ENCODE data around the gene DBF4B.
"Not testable (repeated sequence)": the region's sequence is repeated elsewhere in the genome, so short reads cannot be mapped to it uniquely, and the experiment has no call there.

The DBF4B gene

DNA sequence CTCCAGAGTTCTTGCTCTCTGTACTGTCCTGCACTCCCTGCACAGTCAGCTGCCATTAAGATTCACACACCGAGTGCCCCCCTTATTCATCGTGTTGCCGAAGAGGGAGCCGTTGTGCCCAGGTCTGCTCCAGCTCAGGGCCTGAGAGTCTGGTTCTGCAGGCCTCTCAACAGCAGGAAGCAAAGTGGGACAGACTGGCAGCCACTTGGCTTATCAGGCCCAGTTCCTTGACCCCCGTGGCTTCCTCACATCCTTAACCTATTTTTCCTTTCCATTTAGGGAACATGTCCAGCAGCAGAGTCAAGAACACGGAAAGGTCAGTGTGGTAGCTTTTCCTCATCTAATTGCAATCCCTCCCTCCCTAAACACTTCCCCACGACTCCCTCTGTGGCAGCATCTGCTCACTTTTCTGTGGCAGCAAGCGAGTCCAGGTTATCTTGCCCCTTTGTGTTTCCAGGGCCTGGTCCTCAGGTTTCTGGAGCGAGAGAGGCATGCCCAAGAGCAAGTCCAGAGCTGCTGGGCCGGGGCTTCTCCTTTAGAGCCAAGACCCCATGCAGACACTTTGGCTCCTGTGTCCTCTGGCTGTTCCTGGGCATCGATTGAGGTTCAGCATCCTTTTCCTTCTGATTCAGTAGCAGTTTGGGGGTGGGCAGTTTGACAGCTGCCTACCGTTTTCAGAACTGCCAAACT, 28.2 kb downstream of the DBF4B start:
- DNase-seq, result no peak

GRCh38 chr17:44738214-44738906, 29.9 kb downstream of the DBF4B start:
- no peak for DNase-seq

DNA sequence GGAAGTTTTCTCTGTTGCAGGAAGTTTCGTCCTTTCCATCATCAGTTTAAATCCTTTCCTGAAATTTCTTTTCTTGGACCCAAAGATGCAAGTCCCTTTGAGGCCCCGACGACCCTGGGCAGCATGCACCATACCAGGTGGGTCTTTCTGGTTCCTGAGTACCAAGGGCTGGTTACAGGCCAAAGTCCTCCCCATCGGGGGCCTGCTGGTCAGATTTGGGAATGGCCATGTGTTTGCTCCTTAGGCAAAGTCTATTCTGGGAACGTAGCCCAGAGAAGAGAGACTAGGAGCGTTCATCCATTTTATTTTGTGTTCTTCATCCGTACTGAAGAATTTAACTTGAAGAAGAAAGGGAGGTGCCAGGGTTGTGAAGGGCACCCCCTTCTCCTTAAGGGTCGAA, 32.9 kb downstream of the DBF4B start:
- DNase-seq, result no peak

- no peak for DNase-seq
Measured at GRCh38 chr17:44745301-44745700, 36.8 kb downstream of the DBF4B start.

GRCh38 chr17:44745738-44746137, 37.3 kb downstream of the DBF4B start:
- not testable (repeated sequence) for DNase-seq

- DNase-seq, result no peak
Measured at GRCh38 chr17:44747566-44747965, 39.1 kb downstream of the DBF4B start.

GRCh38 chr17:44749076-44749979, 40.9 kb downstream of the DBF4B start:
- no peak for DNase-seq

DNA sequence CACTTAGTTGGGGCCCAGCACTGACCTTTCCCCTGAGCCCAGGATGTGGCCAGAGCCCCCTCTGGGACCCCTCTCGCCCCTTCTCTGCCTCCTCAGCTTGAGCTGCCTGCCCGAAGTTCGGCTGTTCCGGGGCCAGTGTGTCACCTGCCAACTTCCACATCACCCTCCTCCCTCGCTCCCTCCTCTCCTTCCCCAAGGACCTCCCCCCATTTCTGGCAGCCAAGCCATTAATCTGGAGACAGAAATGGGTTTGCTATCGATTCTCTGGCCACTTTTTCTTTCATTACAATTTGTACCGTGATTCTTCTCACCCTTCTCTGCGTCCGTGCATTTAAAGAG, 41.5 kb downstream of the DBF4B start:
- no peak for DNase-seq

- DNase-seq, result no peak
Measured at GRCh38 chr17:44751331-44751730, 42.9 kb downstream of the DBF4B start.

- no peak for DNase-seq
Measured at GRCh38 chr17:44751806-44752205, 43.3 kb downstream of the DBF4B start.

DNA sequence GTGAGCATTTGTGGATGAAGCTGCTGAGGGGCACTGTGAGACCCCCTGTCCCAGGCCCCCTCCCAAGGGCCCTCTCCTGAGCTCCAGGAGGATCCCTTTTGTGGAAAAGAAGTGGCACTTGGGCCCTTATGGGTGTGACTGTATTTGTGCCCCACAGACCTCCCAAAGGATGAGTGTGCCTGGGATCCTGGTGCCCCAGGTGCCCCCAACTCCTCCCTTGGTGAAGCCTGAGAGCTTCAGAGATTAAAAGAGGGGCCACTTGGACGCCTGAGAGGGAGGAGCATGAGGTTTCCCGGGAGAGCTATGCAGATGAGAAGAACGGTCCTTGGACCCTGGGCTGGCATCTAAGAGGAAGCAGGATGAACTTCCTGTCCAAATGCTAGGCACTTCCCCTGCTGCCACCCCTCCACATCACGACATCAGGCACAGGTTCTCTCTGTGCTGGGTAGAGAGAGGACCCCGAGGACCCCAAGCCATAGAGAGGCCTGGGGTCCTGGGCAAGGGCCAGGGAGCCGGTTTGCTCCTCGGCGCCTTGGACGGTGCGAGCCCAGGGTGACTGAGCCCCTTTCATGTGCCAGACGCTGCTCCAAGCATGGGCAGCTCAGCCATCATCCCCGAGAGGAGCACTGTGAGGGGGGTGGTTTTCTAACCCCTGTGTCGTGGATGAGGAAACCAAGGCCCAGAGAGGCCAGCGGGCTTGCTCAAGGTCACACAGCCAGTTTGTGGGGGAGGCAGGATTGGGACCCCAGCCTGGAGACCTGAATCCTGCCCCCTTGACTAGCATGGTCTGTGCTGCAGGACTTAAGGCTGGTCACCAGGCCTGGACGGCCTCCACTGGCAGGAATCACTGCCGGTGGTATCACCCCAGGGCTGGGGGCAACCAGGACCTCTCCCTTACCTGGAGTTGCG, 44.7 kb downstream of the DBF4B start:
- no peak for DNase-seq

GRCh38 chr17:44754276-44754675, 45.8 kb downstream of the DBF4B start:
- DNase-seq, result no peak

GRCh38 chr17:44755180-44755579, 46.7 kb downstream of the DBF4B start:
- DNase-seq, result not testable (repeated sequence)

DNA sequence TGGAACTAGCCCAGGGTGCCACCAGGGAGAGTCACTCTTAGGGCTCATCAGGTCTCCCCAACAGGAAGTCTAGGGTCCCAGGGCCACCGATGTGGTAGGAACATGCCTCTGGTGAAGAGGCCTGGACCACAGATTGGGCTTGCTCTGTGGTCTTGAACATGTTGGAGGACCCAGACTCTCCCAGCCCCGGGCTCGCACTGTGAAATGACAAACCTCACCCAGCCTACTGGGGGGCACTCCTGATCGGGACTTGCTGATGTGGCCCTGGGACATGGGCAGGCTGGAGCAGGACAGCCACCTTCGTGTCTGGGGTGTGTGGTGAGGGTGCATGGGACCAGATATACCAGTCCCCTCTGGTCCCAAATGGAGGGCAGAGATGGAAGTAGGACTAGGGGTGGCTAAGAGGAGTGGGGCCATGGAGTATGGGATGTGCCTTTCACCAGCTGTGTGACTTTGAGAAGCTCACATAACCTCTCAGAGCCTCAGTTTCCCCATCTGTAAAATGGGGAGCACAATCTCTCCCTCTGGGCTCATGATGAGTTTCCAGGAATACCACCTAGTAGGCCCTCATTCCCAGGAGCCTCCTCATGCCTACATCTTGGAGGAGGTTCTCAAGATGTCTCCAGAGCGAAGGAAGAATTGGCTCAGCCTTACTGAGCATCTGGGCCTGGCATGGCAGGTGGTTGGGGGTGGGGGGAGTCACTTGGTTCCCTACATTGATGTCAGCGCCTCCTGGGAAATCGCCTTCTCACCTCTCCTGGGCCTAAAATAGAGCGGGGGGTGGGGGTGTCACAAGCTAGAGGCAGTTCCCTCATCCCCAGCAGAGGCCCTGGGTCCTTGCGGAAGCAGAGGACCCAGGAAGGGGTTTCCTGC, 48.8 kb downstream of the DBF4B start:
- DNase-seq, result no peak

- DNase-seq, result no peak
Measured at GRCh38 chr17:44757918-44758413, 49.5 kb downstream of the DBF4B start.

DNA sequence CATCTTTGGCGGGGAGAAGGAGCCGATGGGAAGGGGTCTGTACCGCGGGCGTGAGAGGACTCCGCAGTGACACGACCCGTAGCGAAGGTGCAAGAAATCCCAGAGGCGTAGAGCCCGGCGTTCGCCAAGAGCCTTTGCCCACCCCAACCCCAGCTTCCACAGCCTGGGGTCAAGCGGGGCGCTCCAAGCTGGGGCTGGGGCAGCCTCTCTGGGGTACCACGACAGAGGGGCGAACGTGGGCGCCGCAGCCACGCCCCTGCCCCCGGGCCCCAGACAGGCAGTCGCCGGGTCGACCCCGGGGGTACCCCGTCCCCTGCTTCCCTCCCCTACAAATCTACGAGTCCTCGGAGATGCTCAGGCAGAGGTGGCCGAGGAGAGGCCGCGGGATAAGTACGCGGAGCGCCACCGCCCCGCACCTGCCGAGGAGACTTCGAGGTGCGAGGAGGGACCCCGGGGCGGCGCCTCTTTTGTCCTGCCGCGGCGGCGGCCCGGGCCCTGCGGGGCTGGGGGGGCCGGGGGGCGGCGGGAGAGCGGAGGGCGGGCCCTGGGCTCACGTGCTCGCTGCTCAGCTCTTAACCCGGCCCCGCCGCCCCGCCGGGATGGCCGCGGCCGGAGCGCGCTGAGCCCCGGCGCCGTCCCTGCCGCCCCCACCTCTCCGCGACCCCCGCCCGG, 50.1 kb downstream of the DBF4B start, which contains the start of gene ADAM11:
TSS of gene ADAM11 (plus strand) at position 575 of the 672 bp plus-strand sequence. CDS start 212 bp downstream, outside the sequence.
- DNase-seq, result no peak

DNA sequence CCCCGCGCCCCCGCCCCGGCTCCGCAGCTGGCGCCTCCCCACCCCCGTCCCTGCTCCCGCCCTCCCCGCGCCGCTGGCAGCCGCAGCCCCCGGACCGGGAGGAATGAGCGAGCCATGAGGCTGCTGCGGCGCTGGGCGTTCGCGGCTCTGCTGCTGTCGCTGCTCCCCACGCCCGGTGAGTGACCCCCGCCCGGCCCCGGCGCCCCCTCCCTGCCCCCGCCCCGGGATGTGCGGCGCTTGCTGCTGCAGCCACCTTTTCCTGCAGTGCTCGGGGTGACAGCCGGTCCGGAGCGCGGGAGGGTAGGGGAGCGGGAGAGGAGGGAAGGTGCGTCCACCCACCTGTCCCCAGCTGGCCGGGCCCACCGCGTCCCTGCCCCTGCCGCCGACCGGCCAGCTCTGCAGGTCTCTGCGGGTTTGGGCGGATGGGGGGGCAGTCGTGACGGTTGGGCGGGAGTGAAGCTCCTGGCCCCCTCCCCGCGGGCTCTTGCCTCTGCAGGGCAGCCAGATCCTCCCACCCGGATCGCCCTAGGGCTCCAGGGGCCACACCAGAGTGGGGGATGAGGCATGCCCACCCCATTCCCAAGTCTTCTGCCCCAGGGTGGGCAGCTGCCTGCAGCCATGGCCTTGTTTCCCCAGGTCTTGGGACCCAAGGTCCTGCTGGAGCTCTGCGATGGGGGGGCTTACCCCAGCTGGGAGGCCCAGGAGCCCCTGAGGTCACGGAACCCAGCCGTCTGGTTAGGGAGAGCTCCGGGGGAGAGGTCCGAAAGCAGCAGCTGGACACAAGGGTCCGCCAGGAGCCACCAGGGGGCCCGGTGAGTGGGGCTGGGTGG, 50.8 kb downstream of the DBF4B start:
- no peak for DNase-seq

- DNase-seq, result no peak
Measured at GRCh38 chr17:44759916-44760243, 51.4 kb downstream of the DBF4B start.

DNA sequence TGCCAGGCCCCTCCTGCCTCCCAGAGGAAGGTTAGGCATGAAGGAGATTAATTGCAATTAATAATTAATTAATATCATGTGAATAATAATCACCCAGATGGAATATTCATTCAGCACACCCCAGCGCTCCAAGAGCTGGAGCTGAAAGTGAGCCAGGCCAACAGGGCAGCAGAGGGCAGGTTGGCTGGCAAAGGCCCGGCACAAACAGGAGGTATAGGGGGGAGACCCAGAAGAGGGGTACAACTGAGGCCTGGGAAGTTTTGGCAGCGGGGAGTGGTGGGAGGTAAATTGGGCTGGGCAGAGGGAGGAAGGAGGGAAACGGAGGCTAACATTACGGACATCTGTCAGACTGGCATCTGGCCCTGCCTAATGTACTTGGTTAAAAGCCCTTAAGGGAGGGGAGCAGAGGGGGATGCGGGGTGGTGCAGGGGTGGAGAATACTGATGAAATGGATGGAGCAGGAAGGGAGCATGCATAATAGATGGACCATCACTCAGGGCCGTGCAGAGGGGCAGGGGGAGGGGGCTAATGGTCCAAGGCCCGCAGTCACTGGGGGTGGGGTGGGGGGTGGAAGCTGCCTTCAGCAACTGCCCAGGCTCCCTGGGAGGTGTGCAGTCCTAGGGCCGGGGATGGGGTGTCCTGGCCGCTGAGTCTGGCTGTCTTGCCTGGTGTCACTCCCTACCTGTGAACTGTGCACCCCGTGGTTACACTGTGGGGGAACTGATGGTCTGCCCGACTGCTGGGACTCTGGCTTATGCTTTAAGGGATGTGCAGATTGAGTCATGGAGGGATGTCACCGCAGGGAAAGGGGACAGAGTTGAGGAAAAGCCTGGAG, 52.2 kb downstream of the DBF4B start:
- no peak for DNase-seq

Data from NCI-H187 (cell line).